Stimulated activated CD4-positive, alpha-beta T cell treated with anti-CD3 and anti-CD28 coated beads, Interleukin-15, amount 100 ng/mL, for 1 hour (primary cell): ENCODE results near the gene GPR18.

Experiments
- DNase-seq, 2 donors: peaks; one replicate each; pipeline ENCODE4 v3.0.0-alpha.2; 2020; ENCODE audit warnings: low read depth in 1 of 2, low spot score in 1 of 2

The GPR18 gene

DNA sequence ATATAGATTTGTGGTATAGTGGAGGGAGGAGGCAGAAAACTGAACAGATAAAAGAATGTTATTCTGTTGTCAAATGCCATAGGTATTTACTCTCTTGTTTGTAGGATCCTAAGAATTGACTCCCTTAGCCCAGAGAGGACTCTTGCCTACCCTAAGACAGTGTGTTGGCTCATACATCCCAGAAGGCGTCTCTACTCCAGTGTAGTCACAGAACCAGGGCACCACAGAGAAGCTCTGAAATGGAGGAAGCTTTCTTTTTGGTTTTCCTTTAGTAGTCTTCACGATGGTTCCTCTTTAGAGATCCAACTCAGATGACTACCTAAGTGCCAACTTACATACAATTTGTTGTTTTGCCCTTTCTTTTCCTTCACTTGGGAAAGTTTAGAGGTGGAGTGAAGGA is 35.0 kb upstream of the GPR18 start:
- no peak for DNase-seq

DNA sequence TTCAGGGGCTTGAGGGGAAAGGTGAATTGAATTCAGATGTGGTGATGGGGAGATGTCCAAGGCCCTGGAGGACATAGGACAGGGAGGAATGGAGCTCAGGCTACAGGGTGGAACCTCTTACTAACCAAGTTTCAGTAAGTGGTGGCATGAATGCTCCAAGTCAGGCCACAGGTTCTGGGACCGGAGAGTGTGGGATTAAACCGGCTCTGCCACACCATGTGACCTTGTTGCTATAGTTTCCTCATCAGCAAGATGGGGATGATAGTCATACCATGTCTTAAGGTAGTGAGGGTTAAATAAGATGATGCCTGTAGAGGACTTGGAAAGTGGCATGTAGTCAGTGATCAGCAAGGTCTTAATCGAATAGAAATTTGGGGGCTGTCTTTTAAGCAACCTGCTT is 32.7 kb upstream of the GPR18 start:
- no peak for DNase-seq

DNA sequence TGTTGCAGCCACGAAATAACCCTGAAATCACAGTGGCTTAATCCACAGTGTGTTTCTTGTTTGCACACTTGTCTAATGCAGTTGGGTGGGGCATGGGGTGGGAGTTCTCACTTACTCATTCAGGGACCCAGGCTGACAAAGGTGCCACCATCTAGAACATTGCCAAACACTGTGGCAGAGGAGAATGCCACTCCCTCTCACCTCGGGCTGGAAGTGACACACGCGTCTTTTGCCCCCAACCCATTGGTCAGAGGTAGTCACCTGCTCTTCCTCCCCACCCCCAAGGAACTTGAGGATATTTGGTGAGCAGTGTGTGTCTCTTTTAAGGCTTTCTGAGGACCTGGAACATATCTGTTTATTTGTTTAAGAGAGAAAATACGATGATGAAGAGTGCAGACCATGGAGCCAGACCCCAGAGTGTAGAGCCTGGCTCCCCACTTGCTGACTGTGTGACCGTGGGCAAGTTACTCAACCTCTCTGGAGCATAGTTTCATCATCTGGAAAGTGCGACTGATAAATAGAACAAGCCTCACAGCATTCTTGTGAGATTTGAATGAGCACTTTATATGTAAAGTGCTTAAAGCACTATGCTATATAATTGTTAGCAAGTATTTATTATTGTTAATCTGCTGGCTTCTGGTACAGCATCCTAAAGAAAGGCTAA is 31.6 kb upstream of the GPR18 start:
- DNase-seq: no peak

DNA sequence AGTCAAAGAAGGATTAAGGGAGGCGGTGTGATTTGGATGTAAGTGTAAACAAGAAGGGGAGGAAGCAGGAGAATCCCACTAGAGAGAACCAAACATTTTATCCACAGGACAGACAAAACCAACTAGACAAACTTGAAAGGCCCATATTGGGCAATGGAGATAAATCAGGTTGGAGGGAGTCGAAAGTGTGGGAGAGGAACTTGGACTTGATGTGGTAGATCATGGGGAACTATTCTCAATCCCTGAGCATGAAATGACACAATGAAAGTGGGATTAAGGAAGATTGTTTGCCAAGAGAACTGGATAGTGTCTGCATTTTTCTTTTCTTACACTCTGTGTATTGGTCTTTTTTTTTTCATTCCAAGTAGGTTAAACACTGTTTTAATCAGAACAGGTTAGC is 31.1 kb upstream of the GPR18 start:
- no peak for DNase-seq

DNA sequence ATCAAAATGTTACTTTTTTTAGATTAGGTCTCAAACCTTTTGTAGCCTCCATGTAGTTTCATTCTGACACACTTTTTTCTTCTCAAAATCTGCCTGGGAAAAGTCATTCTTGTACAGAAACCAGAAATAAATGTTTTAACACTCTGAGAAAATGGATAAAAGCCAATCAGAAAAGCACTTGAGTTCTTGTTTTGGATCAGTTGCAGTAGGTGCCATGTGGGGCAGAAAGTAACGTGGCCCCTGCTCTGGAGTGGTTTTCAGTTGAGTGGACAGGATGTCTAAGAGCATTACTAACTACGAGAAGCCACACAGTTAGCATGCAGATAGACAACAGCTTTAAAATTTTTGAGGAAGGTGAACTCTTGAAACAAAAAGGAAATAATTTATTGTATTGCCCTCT is 29.9 kb upstream of the GPR18 start:
- no peak for DNase-seq

DNA sequence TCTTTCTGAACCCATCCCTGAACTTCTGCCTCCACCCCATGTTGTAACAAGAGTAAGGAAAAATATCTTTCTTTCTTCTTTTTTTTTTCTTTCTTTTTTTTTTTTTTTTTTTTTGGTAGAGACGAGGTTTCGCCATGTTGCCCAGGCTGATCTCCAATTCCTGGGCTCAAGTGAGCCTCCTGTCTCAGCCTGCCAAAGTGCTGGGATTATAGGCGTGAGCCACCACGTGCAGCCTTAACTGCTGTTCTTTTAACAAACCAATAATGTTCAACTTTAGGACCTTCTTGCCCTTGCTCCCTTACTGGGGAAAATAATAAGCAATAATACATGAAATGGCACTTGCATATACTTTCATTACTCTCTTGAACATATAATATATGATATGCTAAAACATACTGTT is 29.4 kb upstream of the GPR18 start:
- no peak for DNase-seq

DNA sequence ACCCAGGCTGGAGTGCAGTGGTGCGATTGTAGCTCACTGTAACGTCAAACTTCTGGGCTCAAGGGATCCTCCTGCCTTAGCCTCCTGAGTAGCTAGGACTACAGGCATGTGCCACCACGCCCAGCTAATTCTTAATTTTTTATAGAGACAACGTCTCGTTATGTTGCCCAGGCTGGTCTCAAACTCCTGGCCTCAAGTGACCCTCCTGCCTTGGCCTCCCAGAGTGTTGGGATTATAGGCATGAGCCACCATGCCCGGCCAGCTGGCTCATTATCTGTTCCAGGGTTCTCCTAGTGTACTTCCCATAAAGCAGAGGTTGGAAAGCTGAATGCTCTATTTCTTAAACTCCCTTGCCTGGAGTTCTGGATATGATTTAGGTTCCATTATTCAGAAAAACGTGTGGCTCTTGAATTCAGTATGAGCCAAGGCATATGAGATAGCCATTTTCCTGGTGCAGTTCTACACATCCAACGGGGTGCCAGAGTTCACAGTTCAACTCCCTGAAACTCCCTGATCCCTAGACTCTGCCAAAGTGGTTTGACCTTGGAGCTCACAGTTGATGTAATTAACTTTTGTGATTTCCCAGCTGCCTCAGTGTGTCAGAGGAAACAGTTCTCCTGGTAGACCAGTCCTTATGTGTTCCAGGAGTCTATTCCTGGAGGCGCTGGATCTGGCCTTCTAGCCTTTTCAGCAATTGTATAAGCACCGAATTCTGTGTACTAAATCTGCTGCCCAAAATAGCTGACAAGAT is 27.4 kb upstream of the GPR18 start:
- DNase-seq: no peak

DNA sequence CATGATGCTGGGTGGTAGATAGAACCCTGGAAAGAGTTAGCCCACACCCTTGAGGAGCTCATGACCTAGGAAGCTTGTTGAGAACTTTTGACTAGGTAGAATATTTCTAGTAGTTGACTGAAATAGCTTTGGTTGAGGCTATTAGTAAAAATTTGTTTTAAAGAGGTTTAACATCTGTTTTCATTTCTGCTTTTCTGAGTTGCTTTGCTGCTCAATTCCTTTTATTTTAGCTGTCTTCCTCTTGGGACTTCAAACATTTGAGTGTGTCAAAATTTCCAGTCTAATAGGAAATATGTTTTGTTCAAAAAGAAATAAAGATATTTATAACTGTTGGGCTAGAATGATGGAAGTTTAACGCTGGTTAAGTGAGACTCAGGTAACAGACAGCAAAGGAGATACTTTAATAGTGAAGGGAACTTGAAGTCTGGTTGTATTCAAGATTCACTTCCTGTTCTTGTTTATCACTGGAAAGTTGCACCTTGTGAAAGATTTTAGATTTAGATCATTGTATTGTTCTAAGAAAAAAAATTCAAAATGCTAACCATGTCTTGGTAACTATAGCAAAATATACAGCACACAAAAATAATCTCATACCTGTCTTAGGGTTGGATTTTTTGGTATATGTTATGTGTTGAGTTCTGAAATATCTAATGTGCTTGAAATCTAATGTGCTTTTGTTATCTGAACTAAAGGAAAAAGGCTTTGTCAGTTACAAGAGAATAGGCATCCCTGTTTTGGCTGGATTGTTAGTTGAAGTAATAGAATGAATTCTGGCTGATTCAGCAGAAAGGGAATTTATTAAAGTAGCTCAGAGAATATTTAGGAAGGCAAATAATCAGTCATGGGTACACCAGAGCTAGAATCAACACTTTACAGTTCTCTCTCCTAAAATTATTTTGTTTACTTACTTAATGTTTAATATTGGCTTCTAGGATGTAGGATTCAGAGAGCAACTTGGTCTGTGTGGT is 24.4 kb upstream of the GPR18 start:
- DNase-seq: no peak

DNA sequence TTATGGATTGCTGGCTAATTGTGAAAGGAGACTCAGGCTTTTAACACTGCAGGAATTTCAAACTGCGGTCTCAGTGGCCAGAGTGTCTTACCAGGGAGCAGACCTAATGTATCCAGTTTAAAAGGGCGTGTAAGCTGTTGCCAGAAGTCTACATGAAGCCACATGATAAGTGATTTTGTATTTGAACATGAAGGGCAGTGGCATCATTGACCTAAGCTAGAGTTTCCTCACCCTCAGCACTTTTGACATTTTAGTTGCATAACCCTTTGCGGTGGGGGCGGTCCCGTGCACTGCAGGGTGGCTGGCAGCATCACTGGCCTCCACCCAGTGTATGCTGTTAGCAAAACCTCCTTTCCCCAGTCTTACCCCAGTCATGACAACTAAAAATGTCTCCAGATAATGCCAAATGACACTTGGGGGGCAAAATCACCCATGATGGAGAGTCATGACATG is 23.7 kb upstream of the GPR18 start:
- DNase-seq: no peak

DNA sequence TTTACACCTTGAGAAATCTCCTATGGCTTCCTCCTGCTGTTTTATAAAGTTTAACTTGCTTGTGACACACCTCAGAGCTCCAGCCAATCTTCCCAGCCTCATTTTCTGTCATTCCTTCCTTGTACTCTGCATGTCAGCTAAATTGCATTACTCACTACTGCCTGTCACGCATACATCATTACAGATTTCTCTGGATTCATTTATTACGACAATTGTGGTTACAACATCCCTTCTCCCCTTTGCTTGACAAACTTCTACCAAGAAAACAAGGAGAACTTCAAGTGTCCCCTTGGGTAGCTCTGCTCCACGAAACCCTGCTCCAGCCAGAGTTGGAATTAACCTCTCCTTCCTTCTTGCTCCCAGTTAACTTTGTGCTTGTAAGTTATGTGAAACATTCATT is 22.0 kb upstream of the GPR18 start:
- no peak for DNase-seq

DNA sequence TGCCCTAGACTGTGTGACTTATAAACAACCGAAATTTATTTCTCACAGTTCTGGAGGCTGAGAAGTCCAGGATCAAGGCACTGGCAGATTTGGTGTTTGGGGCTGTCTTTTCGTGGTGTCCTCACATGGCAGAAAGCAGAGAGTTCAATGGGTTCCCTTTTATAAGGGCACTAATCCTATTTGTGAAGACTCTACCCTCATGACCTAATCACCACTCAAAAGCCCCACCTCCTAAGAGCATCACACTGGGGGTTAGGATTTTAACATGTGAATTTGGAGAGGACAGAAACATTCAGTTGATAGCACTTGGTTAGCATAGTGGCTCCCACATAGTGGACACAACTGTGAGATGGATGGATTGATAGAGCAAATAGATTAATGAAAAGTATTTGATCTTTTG is 21.5 kb upstream of the GPR18 start:
- no peak for DNase-seq

DNA sequence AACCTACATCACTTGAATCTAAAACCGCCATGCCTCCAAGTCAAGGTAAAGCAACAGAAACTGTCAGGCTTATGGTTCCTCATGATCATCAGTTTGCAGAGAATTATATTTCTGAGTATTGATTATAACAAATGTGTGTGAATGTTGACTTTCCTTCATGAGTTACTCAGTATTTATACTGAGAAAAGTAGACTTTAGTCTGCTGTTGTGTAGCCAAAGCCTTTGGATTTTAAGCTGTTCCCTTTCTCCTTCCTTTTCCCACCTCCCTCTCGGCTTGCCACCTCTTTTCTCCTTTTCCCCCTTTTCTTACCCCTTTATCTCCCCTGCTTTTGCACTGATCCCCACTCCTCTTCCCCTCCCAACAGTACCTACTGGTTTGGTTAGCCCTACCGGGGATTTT is 20.7 kb upstream of the GPR18 start:
- no peak for DNase-seq

DNA sequence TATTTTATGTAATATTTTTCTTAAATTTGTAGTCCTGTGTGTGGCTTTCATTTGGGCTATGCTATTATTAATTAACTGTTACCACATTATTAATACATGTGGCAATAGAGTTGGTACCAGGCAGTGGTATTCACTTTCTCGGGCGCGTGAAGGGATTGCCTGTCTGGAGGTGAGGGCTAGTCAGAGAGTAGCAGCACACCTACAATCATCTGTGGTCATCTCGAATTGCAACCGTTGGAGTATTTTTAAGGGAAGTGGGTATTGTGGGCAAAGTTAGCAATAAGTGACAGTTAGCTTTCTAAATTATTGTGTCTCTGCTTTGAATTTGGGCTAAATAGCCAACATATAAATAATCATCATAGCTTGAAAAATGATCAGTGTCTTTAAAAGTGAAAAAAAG is 20.0 kb upstream of the GPR18 start:
- no peak for DNase-seq

DNA sequence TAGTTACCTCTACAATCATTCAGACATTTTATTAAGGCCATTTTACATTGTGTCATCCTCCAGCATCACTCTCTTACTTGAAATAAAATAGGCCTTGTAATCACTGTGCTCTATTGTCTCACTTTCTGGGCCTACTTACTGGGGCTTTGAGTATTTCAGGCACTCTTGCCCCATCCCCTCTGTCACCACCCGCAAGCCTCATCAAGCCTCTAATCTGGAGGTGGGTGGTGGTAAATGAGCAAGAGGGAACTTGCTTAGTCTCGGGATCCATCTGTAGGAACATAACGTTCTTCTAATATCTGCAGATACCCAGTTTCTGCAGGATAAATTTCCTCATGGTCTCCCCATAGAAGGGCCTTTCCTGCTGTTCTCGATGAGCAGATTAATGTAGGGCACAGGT is 19.4 kb upstream of the GPR18 start:
- no peak for DNase-seq

DNA sequence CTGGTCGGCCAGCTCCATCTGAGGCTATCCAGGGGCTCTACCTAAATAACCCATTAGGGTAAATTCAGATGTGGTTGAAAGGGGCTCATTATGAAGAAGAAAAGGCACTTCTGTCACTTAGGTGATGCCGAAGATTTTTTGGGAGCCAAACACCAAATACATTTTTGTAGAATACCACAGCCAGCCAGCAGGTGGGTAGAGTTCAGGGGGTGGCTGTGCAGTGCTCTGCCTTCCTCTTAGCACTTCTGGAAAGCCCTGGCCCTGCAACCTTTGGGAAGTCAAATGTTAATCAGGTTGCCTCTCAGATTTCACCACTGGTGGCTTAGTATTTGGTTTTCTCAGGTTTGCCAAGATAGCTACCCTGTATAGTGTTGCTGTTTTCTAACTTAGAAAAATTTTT is 18.5 kb upstream of the GPR18 start:
- no peak for DNase-seq

DNA sequence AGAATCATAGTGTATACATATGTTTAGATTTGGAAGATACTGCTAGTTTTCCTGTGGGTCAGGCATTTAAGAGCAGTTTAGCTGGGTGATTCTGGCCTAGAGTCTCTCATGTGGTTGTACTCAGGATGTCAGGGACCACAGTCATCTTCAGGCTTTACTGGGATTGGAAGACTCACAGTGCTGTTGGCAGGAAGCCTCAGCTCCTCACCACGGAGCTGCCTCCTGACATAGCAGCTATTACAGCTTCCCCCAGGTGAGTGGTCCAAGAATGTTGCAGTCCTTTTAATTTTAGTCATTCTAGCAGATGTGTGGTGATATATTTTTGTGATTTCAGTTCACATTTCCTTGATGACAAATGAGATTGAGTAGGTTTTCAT is 16.9 kb upstream of the GPR18 start:
- DNase-seq: no peak

DNA sequence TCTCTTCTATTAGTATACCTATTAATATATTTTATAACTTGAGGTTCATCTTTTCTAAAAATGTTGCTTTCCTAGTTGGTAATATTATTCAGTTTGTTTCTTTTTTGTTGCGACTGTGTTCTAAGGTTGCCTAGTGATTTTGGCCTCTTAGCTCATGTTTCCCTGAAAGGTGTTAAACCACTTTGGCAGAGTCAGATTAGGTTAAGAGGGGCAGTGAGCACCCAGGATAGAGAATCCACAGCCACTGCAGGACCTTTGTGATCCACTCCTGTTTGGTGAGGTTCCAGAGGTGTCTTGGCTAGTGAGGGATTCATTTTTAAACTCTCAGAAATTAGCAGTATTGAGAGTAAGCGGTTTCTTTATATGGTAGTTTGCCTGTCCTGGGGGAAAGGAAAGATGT is 14.9 kb upstream of the GPR18 start:
- DNase-seq: no peak

DNA sequence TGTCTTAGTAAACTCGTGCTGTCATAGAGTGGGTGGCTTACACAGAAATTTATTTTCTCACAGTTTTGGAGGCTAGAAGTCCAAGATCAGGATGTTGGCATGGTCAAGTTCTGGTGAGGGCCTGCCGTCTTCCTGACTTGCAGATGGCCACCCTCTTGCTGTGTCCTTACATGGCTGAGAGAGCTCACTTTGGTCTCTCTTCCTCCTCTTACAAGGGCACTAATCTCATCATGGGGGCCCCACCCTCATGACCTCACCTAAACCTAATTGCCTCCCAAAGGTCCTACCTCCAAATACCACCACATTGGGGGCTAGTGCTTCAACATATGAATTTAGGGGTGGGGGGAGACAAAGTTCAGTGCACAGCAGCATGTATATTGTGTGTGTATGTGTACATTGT is 14.3 kb upstream of the GPR18 start:
- no peak for DNase-seq

DNA sequence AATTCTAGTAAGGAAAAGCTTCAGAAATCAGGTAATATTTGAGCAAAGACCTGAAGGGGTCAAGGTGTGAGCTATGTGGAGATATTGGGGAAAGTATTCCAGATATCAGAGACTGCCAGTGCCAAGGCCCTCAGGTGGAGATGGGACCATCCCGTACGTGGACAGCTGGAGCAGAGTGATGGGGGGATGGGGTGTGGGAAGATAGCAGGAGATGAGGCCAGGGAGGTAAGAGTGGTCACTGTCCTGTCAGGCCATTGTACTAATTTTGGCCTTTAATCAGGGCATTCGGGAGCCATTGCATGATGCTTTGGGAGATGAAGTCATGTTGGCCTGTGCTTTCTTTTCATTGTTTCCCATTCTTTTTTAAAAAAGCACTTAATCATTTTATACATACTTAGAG is 13.1 kb upstream of the GPR18 start:
- no peak for DNase-seq

DNA sequence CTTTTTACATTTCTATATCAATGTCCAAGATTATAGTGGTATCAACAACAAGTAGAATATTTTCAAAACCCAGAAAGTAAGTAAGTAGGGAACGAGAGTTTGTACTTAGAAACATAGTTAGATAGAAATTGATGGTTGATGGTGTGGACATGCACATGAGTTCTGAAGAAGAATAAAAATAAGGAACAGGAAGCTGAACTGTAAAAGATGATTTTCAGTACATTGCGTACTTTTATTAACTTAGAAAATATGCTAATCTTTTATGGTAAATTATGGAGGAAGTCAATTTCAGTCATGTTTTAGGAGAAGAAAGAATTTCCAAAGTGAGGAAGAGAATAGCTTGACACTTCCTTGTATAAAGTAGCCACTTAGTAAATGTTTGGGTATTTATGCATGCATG is 12.3 kb upstream of the GPR18 start:
- no peak for DNase-seq

DNA sequence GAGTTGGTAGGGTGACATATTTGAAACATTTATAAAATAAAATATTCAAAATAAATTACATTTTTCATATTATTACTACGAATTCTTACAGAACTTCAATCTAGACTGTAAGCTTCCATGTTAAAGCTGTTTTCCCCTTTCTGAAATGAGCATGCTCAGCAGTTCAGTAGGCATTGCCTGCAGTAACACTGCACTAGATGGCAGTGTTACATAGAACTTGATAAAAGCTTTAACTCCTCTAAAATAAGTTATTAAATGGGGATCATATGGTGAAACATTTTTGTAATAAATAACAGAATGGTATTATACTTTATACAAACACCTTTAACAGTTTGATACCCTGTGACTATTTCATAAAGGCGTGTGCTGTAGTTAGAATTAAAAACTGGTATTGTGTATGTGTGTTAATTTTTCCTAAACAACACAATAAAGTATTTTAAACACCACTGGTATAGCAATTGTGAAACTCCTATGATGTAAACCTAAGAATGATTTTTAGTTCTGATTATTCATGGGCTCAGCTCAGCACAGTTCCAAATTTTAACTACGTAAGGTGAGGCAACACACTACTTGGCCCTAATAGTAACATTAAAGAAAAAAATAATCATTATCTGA is 11.6 kb upstream of the GPR18 start:
- DNase-seq: no peak

DNA sequence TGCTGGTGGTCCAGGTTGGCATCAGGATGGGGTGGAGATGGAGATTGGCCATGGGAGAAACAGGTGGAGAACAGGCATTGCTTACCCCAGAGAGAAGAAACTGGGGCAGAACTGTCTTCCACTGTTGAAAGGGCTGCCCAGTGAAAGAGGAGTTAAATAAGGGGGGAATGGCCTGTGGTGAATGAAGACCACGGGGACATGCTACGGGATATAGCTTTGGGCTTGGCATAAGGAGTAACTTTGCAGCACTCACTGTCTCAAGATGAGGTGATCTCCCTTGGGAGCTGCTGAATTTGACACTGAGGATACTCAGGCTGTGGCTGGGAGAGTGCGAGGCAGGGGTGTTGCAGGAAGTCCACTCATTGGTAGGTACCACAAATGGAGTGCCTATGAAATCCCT is 10.6 kb upstream of the GPR18 start:
- no peak for DNase-seq
